PFSK-1 (cell line): ENCODE data around the gene TMEM138.

Experiments used
- FOXP2 ChIP-seq: optimal IDR thresholded peaks from 2 replicates; pipeline ENCODE3; 2011; ENCODE audit warnings: borderline replicate concordance, control low read depth, inconsistent platforms; ENCODE audit not compliant: insufficient read depth; ENCODE audit errors: extremely low read length, extremely low read depth
- POLR2AphosphoS5 ChIP-seq: IDR thresholded peaks from 2 replicates; pipeline ENCODE4 v1.6.1; 2012; ENCODE audit warnings: low read depth, mild to moderate bottlenecking, control low read depth, low read length, moderate library complexity
- SIN3A ChIP-seq: IDR thresholded peaks from 2 replicates; pipeline ENCODE4 v1.6.1; 2012; ENCODE audit warnings: mild to moderate bottlenecking, low read length, moderate library complexity, borderline replicate concordance; ENCODE audit not compliant: insufficient read depth
- TAF1 ChIP-seq: IDR thresholded peaks from 2 replicates; pipeline ENCODE4 v1.6.1; 2012; ENCODE audit warnings: low read length, control low read depth, borderline replicate concordance; ENCODE audit not compliant: insufficient read depth
- TF ChIP-seq, protein P1 (sequence below), 2 experiments: IDR thresholded peaks; 2 replicates each; pipeline versions ENCODE4 v1.6.1 to v1.8.0; 2011 to 2012; ENCODE audit warnings: low read depth in 2 of 2, low read length in 2 of 2, control low read depth in 1 of 2, inconsistent platforms in 1 of 2, mild to moderate bottlenecking in 1 of 2, moderate library complexity in 1 of 2; ENCODE audit not compliant: insufficient read depth in 1 of 2

TMEM138 gene

DNA sequence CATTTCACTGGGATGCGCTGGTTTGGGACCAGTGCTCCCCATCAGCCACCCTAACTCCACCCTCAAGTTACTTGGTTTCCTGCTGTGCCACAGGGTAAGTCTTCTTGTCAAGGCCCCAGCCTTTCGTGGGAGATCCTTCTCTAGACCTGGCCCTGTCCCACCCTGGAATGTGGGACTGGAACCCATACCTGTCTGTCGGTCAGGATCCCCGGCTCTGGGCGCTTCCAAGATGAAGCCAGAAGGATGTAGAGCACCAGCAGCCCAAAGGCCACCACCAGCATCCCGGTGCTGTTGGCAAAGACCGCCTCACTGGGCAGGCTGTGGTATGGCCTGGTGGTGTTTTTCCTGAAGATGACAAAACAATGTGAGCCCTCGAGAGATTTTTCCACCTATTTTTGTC lies 11.4 kb upstream of the TMEM138 start:
- TF ChIP-seq, protein P1, sequence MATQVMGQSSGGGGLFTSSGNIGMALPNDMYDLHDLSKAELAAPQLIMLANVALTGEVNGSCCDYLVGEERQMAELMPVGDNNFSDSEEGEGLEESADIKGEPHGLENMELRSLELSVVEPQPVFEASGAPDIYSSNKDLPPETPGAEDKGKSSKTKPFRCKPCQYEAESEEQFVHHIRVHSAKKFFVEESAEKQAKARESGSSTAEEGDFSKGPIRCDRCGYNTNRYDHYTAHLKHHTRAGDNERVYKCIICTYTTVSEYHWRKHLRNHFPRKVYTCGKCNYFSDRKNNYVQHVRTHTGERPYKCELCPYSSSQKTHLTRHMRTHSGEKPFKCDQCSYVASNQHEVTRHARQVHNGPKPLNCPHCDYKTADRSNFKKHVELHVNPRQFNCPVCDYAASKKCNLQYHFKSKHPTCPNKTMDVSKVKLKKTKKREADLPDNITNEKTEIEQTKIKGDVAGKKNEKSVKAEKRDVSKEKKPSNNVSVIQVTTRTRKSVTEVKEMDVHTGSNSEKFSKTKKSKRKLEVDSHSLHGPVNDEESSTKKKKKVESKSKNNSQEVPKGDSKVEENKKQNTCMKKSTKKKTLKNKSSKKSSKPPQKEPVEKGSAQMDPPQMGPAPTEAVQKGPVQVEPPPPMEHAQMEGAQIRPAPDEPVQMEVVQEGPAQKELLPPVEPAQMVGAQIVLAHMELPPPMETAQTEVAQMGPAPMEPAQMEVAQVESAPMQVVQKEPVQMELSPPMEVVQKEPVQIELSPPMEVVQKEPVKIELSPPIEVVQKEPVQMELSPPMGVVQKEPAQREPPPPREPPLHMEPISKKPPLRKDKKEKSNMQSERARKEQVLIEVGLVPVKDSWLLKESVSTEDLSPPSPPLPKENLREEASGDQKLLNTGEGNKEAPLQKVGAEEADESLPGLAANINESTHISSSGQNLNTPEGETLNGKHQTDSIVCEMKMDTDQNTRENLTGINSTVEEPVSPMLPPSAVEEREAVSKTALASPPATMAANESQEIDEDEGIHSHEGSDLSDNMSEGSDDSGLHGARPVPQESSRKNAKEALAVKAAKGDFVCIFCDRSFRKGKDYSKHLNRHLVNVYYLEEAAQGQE (IDR thresholded peaks at IDR 0.05; ENCODE audit: insufficient read depth in 1 of 2, low read depth in 2 of 2, low read length in 2 of 2): no peak
- no peak for TF ChIP-seq POLR2AphosphoS5
- no peak for TF ChIP-seq TAF1
- no peak for TF ChIP-seq SIN3A
- no peak for TF ChIP-seq FOXP2

DNA sequence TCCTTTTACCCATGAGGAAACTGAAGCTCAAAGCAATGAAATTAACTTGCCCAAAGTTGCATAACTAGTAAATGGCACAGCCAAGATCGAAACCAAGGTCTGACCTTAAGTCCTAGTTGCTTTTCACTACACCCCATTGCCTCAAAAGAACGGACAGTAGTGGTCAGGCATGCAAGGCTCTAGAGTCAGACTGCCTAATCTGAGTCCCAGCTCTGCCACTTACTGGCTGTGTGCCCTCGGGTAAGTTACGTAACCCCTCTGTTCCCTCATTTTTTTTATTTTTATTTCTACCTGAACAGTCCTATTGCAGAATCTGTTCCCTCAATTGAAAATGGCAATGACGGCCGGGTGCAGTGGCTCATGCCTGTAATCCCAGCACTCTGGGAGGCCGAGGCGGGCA lies 10.1 kb upstream of the TMEM138 start:
- TF ChIP-seq TAF1: no peak
- TF ChIP-seq FOXP2: no peak
- TF ChIP-seq POLR2AphosphoS5: no peak
- TF ChIP-seq SIN3A: no peak
- TF ChIP-seq, protein P1 (IDR thresholded peaks at IDR 0.05; ENCODE audit: insufficient read depth in 1 of 2, low read depth in 2 of 2, low read length in 2 of 2): no peak

DNA sequence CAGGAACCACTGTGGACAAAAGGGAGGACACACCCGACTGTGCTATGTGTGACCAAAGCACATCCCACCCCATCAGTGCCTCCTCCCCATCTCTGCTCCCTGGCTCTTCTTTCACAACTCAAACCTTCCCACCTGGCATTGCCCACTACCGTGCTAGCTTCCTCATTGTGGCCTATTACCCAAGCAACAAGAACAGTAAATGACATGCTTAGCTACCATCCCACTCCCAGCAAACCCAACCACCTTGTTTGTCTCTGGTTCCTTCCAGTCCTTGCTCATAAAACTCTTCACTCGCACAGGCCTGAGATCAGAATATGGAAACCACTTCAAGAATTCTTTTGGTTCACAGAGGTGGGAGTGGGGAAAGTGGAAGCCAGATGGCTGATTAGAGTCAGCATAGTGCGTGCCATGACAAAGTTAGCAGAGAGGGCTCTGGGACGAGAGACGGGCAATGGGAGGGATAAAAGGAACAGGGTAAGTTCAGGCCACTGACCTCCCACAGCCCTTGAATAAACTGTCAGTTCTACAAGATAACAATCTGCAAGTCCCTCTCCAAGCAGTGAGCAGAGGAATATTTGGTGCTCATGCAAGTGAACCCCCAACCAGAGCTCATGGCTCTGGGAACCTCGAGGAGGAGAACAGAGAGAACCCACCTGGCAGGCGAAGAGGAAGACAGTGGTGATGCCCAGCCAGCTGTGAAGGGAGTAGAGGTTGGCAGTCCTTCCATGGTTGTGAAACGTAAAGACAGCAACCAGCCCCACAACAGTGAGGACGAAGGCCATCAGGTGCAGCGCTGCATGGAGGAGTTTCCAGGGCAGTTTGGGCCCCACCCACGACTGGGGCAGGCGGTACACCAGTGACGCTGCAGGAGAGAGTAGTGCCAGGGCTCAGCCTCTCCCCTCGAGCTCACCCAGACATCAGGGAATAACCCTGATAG lies 8.8 kb upstream of the TMEM138 start:
- no peak for TF ChIP-seq SIN3A
- TF ChIP-seq, protein P1 (IDR thresholded peaks at IDR 0.05; ENCODE audit: insufficient read depth in 1 of 2, low read depth in 2 of 2, low read length in 2 of 2): no peak
- TF ChIP-seq TAF1: no peak

DNA sequence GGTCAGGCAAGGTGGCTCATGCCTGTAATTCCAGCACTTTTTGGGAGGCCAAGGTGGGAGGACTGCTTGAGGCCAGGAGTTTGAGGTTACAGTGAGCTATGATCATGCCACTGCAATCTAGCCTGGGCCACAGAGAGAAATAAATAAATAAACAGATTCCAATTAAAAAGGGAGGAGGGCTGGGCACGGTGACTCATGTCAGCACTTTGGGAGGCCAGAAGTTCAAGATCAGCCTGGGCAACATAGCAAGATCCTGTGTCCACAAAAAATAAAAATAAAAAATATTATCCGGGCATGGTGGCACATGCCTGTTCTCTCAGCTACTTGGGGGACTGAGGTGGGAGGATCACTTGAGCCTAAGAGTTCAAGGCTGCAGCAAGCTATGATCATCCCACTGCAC lies 8.0 kb upstream of the TMEM138 start:
- TF ChIP-seq POLR2AphosphoS5 (no peak), TAF1 (no peak)
- TF ChIP-seq, protein P1 (IDR thresholded peaks at IDR 0.05; ENCODE audit: insufficient read depth in 1 of 2, low read depth in 2 of 2, low read length in 2 of 2): no peak

DNA sequence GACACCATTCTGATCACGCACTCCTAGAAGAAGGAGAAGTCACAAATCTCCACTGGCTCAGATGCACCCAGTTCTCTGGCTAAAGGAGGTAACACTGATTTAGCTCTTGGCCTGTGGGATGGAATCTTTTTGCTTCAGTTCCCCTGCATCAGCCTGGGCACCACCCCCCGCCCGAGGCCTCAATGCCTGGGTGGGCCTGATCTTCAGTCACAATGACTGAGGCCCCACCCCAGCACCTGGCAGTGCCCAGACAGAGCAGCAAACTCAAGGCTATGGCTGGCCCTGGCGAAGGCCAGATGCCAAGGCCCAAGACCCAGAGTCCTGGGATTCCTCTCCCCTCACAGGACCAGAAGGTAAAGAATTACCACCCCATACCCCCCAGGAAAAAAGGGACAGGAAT lies 5.5 kb upstream of the TMEM138 start:
- no peak for TF ChIP-seq FOXP2
- TF ChIP-seq, protein P1 (IDR thresholded peaks at IDR 0.05; ENCODE audit: insufficient read depth in 1 of 2, low read depth in 2 of 2, low read length in 2 of 2): no peak
- no peak for TF ChIP-seq POLR2AphosphoS5
- no peak for TF ChIP-seq TAF1
- TF ChIP-seq SIN3A: no peak
